Motor neuron (in vitro differentiated cells): ENCODE results near the gene CEMP1. TPM values are rescaled to one million over a fixed set of nuclear protein-coding genes. Genes with fewer than 3 reads are reported as not detected.
A peak's percentile ranks its signal among the peaks of the same experiment; 100 is the strongest.
"Not testable (repeated sequence)": the region's sequence is repeated elsewhere in the genome, so short reads cannot be mapped to it uniquely, and the experiment has no call there.

Experiments
- ATAC-seq, 8 experiments: fragments of 200-7000 bp; cut with Tn5 transposase; replicated peaks in 6 of 8; 2 replicates each; pipeline ENCODE4 v1.8.0; 2021; ENCODE audit warnings: mild to moderate bottlenecking in 8 of 8, moderate library complexity in 8 of 8
- H3K27ac ChIP-seq, 2 donors: fragments of 250-450 bp; sonication (Bioruptor Pico); 2 replicates each; pipeline ENCODE4 v1.9.0; 2021; ENCODE audit warnings: antibody characterized with exemption in 2 of 2, mild to moderate bottlenecking in 2 of 2, moderate library complexity in 1 of 2
- H3K4me1 ChIP-seq, 2 donors: fragments of 250-450 bp; sonication (Bioruptor Pico); replicated peaks in 1 of 2; 2 replicates each; pipeline ENCODE4 v1.6.1; 2021; ENCODE audit warnings: antibody characterized with exemption in 2 of 2, mild to moderate bottlenecking in 2 of 2, moderate library complexity in 1 of 2
- H3K4me3 ChIP-seq, 5 donors: fragments of 250-450 bp; sonication (Bioruptor Pico); 2 replicates each; pipeline ENCODE4 v1.9.0; 2021; ENCODE audit warnings: antibody characterized with exemption in 5 of 5, mild to moderate bottlenecking in 5 of 5, moderate library complexity in 4 of 5
- WGBS, 10 experiments: fragments of 450-650 bp; shearing (Covaris generic); methylation state at CpG; one replicate each; pipeline ENCODE4 v1.0.0; 2022; 5-methylcytosine and 5-hydroxymethylcytosine counted together
- in situ Hi-C, 9 experiments: fragments of 400-800 bp; cut with MboI; loops; one replicate each; pipeline ENCODE4 v1.15.0; 2021; ENCODE audit warnings: low sequenced_read_pairs in 9 of 9, low pct_unique_long_range_greater_than_20kb in 2 of 9; ENCODE audit not compliant: unreplicated experiment in 9 of 9
- total RNA-seq, 8 experiments: library from RNA; unstranded; fragments of 300-600 nt; gene quantifications; 2 replicates each; pipeline versions ENCODE4 v1.2.3 to v1.2.4, GENCODE V29; 2022

CEMP1 gene
- total RNA-seq, 8 experiments from 2014 or later = 0.76 to 6.4 (median 2.5) TPM

- peak in 1 of 8 experiments; percentile 15 for ATAC-seq
- H3K27ac ChIP-seq, H3K4me3 ChIP-seq, H3K4me1 ChIP-seq, in situ Hi-C loops: not testable (repeated sequence)
- WGBS, 10 experiments = 20 to 100% (median 64%) methylated on average over 1 to 10 of the region's 17 CpGs; no CpG with 5 or more reads in 3 of the 10 experiments
Observed at GRCh38 chr16:2551420-2551889, 20.2 kb upstream of the CEMP1 start.

- in situ Hi-C loops = not testable (repeated sequence)
- WGBS, 10 experiments = no CpG with 5 or more reads among the region's 14 CpGs
Observed at GRCh38 chr16:2550283-2550878, 19.2 kb upstream of the CEMP1 start.

GRCh38 chr16:2543771-2544170 is 12.6 kb upstream of the CEMP1 start:
- ATAC-seq, H3K27ac ChIP-seq, in situ Hi-C loops, H3K4me3 ChIP-seq: not testable (repeated sequence)
- peaks cover 8 to 10% of the 10 kb centered on the region in 2 donors for H3K4me1 ChIP-seq
- 67 to 100% (median 96%) methylated on average over 3 to 6 of the region's 14 CpGs; no CpG with 5 or more reads in 5 of the 10 experiments for WGBS, 10 experiments

More at GRCh38 chr16:2550283-2550878, 19.2 kb upstream of the CEMP1 start:
- ATAC-seq, H3K27ac ChIP-seq, H3K4me1 ChIP-seq, H3K4me3 ChIP-seq: not testable (repeated sequence)

GRCh38 chr16:2541409-2541808 is 10.2 kb upstream of the CEMP1 start:
- WGBS, 10 experiments = 67 to 100% (median 95%) methylated on average over 1 to 3 of the region's 6 CpGs; no CpG with 5 or more reads in 7 of the 10 experiments
- ATAC-seq, in situ Hi-C loops, H3K27ac ChIP-seq, H3K4me3 ChIP-seq: not testable (repeated sequence)
- H3K4me1 ChIP-seq = peaks cover 10 to 13% of the 10 kb centered on the region in 2 donors

- H3K27ac ChIP-seq, ATAC-seq, H3K4me3 ChIP-seq, in situ Hi-C loops: not testable (repeated sequence)
- WGBS, 10 experiments = no CpG with 5 or more reads among the region's 4 CpGs
- peaks cover 10 to 13% of the 10 kb centered on the region in 2 donors for H3K4me1 ChIP-seq
Observed at GRCh38 chr16:2540912-2541311, 9.7 kb upstream of the CEMP1 start.

- H3K27ac ChIP-seq, in situ Hi-C loops, H3K4me3 ChIP-seq: not testable (repeated sequence)
- peaks cover 10 to 13% of the 10 kb centered on the region in 2 donors for H3K4me1 ChIP-seq
- ATAC-seq = peak in 2 of 8 experiments; percentile 4
- 45 to 88% (median 80%) methylated on average over 1 to 6 of the region's 14 CpGs; no CpG with 5 or more reads in 7 of the 10 experiments for WGBS, 10 experiments
Observed at GRCh38 chr16:2539845-2540458, 8.7 kb upstream of the CEMP1 start.

- H3K4me1 ChIP-seq = peaks cover 10 to 13% of the 10 kb centered on the region in 2 donors
- peak overlapping the region; percentile 20 to 42 (median 35) for H3K4me3 ChIP-seq
- WGBS, 10 experiments = 20 to 100% (median 90%) methylated on average over 1 to 12 of the region's 24 CpGs
- in situ Hi-C loops, H3K27ac ChIP-seq, ATAC-seq: not testable (repeated sequence)
Observed at GRCh38 chr16:2539192-2539844, 8.1 kb upstream of the CEMP1 start.

GRCh38 chr16:2537451-2538379 is 6.5 kb upstream of the CEMP1 start, which contains the start of gene PDPK1:
Gene PDPK1 (plus strand): TSS chr16:2538021. CDS start chr16:2538113, 92 bp downstream.
- in situ Hi-C loops = no loop called here
- Histone ChIP-seq H3K4me1 (peaks cover 10 to 13% of the 10 kb centered on the region in 2 donors), H3K27ac (peak within 1 kb of the TSS; percentile 67 to 97), H3K4me3 (peak within 1 kb of the TSS; percentile 69 to 100 (median 98))
- peak; percentile 75 to 95 (median 91) for ATAC-seq
- 0 to 10% (median 2%) methylated on average over 2 to 8 of the region's 126 CpGs; no CpG with 5 or more reads in 7 of the 10 experiments for WGBS, 10 experiments

- peaks cover 16 to 19% of the 10 kb centered on the region in 2 donors for H3K4me1 ChIP-seq
- ATAC-seq = no peak
- in situ Hi-C loops = no loop called here
- WGBS, 10 experiments = 10 to 100% (median 76%) methylated on average over 1 to 8 of the region's 9 CpGs; no CpG with 5 or more reads in 4 of the 10 experiments
- no peak overlapping the region for H3K27ac ChIP-seq
- no peak overlapping the region for H3K4me3 ChIP-seq
Observed at GRCh38 chr16:2535625-2536013, 4.4 kb upstream of the CEMP1 start.

GRCh38 chr16:2534335-2534734 is 3.1 kb upstream of the CEMP1 start:
- H3K27ac ChIP-seq, H3K4me3 ChIP-seq, in situ Hi-C loops, ATAC-seq: not testable (repeated sequence)
- H3K4me1 ChIP-seq = peaks cover 13 to 14% of the 10 kb centered on the region in 2 donors
- WGBS, 10 experiments = 83 to 100% (median 93%) methylated on average over 1 to 5 of the region's 5 CpGs; no CpG with 5 or more reads in 3 of the 10 experiments

- ATAC-seq = no peak
- in situ Hi-C loops = no loop called here
- 72 to 100% (median 83%) methylated on average over 1 to 11 of the region's 11 CpGs; no CpG with 5 or more reads in 2 of the 10 experiments for WGBS, 10 experiments
- H3K27ac ChIP-seq = no peak overlapping the region
- H3K4me1 ChIP-seq = peaks cover 8 to 10% of the 10 kb centered on the region in 2 donors
- H3K4me3 ChIP-seq = no peak overlapping the region
Observed at GRCh38 chr16:2533912-2534311, 2.7 kb upstream of the CEMP1 start.

- ATAC-seq, in situ Hi-C loops, H3K4me1 ChIP-seq: not testable (repeated sequence)
- WGBS, 10 experiments = 17 to 90% (median 34%) methylated on average over 1 to 15 of the region's 16 CpGs; no CpG with 5 or more reads in 1 of the 10 experiments
- Histone ChIP-seq H3K27ac (peak overlapping the region in 1 of 2 donors; percentile 80), H3K4me3 (peak overlapping the region; percentile 41 to 67 (median 53))
Observed at GRCh38 chr16:2533142-2533755, 2.0 kb upstream of the CEMP1 start.
